G401 (cell line): ENCODE results near the gene PLCB4. TPM values are rescaled to one million over a fixed set of nuclear protein-coding genes. Genes with fewer than 3 reads are reported as not detected.

Experiments used
- DNase-seq: peaks from one replicate; pipeline ENCODE4 v3.0.0-alpha.2; 2015; ENCODE audit warnings: low spot score
- in situ Hi-C: cut with HindIII; loops from 2 replicates; pipeline ENCODE4 v1.10.0; 2016; ENCODE audit warnings: low sequenced_read_pairs, mixed read lengths
- total RNA-seq: library from RNA; depleted of rRNA; stranded (reverse); fragments of >200 nt; shearing (Covaris generic); gene quantifications from 2 replicates; pipeline ENCODE4 v1.2.3, GENCODE V29; 2014

Gene PLCB4
- total RNA-seq, 1 experiment from 2014 or later: 2.4 TPM

DNA sequence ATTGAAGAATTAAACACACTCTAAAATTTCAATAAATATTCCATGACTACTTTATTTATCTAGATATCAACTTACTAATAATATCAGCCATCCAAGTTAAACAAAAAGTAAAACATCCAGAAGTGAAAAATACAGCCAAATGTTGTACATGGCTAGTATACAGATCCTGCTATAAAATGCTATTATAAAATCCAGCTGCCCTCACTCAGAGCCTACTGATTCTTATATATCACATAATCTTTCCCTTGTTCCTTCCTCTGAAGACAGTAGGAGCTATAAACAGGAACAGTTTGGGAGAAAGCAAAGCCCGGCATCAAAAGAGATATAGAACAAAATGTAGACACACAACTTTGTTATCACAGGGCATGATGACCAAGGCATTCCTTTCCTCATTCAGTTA lies 212.9 kb downstream of the PLCB4 start:
- in situ Hi-C loops: no loop called here
- no peak for DNase-seq

DNA sequence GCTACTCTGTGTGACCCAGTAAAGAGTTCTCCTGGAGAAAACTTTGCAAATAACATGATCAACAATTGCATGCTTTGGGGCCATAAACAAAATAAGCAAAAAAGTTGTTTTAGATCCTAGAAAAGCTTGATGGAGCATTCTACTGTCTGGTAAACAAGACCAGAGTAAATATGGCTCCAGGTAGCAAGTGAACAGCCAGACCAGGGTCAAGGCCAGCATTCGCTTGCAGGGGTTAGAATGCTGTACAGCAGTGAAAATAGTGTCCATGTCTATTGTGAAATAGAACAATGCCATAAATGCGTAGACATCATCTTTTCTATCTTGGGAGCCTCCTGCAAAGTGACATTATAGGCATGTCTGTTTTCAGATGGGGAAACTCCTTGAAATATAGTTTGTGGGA lies 216.7 kb downstream of the PLCB4 start:
- in situ Hi-C loops: no loop called here
- DNase-seq: no peak

DNA sequence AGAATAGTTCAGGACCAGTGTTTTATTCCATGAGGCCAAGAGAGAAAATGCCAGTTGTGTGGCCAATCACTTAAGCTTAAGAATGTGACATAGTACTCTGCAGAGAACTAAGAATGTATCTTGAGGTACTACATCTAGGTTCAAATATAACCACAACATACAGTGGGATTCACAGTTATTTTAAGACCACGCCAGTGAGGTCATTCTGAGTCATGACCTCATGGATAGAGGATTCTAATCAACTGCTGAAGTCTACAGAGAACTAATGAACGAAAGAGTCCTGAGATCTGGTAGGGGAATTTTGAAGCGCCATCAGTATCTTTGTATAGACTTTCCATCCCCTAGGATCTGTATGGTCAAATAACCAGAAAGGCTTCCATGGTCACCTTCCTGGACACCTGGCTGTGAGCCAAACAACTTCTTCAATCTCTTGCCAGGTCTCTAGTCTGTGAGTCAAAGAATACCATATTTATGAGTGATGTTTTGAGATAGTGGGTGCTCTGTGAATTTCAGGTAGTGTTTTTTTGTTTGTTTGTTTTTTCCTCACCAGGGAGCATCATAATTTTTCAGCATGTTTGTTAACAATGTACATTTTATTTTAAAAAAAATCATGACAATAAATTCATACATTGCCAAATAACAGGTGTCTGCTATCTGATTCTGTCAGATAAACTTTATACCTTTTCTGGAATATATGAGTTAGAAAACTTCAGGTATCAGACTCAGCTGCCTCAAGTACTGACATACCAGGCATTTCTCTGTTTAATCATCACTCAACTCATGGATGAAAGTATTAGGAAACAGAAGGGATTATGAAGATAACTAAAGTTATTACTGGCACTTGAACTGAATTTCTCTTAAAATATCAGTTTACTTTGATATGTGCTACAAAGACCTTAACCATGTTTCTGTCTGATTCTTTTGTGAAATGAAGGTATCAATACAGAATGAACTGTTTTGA lies 217.9 kb downstream of the PLCB4 start:
- DNase-seq: no peak
- in situ Hi-C loops: no loop called here

DNA sequence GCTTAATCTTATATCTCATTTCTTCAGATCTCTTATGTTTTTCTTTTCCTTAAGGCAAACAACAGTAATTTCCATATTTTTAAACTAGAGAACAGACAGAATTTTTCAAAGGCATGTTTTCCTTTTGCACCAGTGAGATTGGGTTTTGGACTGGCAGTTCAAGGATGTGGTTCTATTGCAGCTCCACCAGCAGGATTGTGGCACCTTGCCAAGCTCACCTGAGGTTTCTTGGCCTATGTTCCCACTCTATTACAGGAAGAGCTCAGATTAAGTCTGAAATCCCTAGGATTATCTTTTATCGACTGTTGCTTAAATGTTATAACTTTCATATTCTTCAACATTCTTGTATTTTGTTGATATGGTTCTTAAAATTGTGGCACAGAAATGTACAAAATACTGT lies 218.9 kb downstream of the PLCB4 start:
- peak; percentile 93 for DNase-seq
- in situ Hi-C loops: no loop called here

DNA sequence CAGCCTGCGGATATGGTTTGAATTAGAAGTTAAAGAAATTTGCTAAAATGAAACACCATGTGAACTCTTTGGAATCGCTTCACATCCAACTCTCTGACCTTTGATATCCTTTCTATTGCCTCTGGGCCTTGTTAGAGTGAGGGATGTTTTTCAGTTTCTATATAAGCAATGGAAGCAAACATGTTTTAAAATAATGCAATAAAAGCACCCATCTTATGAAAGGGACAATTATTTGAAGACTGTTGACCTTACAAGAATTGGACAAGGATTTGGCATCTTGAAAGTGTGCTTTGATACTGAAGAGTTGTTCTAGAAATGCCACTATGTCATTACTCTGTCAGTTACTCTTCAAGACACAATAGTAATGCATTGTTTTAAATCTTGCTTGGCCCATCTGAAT lies 221.4 kb downstream of the PLCB4 start:
- in situ Hi-C loops: no loop called here
- no peak for DNase-seq

DNA sequence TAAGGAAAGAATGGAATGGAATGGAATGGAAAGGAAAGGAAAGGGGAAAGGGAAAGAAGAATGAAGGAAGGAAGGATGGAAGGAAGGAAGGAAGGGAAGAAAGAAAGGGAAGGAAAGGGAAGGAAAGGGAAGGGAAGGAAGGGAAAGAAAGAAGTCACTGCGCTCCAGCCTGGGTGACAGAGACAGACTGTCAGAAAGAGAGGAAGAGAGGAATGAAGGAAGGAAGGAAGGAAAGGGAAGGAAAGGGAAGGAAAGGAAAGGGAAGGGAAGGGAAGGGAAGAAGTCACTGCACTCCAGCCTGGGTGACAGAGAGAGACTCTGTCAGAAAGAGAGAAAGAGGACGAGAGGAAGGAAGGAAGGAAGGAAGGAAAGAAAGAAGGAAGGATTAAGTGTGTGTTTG lies 224.3 kb downstream of the PLCB4 start:
- no peak for DNase-seq
- in situ Hi-C loops: no loop called here

DNA sequence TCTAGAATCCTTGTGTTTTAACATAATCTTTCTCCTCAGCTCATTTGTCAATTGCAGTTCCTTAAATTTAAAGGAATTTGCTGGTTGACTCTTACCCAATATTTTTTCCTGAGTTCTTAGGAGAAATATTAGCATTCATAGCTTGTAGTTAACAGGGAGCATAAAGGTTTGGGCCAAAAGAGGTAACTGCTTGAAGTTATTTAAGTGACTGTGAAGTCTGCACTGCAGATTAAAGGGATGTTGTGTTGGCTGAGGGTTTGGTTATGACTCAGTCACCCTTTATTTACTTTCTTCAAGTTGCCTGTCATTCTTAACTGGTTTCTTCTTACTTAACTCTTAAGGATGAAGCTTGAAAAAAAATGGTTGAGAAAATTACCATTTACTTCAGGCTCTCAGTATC lies 225.2 kb downstream of the PLCB4 start:
- in situ Hi-C loops: no loop called here
- DNase-seq: no peak

DNA sequence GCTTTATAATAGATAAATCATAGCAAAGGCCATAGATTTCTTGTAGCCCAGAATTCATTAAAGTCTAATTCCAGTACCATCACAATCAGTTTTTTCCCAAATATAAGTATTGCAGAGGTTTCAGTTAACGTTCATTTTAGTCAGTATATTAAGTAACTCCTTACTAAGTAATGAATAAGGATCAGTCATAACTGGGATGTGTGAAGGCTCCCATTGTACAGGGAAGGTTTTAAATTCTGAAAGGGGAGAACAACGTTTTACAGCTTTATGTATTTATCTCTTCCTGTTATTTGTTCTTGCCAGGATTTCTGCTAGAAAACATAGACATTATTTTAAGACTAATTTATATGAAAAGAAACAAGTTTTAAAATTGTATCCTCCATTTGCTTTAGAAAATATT lies 230.0 kb downstream of the PLCB4 start:
- in situ Hi-C loops: no loop called here
- DNase-seq: no peak

DNA sequence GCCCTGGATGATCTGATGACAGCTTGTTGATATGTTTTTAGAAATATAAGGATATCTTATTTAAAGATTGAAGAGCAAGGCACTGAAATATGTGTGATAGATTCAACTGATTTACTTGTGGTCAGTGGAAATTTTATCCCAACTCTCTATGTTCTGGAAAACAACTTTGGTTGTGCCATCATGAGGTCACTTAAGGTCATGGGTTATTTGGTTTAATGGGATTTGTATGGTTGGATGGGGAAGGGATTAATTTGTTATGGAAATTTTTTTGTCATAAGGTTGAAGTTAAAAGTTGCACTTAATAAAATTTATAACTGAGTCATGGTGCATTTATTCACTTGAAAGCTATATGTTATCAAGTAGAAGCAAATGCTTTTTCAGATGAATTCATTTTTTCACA lies 231.2 kb downstream of the PLCB4 start:
- in situ Hi-C loops: no loop called here
- no peak for DNase-seq

DNA sequence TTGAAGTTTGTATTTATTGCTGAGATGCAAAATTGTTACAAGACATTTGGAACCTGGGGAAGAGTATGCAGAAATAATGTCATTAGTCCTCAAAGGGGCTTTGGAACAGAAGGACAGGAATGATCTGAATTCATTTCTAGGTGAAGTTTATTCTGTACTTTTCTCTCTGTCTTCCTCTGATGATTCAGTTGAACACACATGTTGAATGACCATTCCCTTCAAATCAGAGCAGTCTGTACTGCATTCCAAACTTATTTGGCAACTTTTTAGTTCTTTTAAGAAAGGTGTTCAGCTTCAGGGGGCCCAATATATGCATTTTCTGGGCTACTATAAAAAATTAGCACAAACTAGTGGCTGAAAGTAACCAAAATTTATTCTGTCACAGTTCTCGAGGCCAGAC lies 231.6 kb downstream of the PLCB4 start:
- no peak for DNase-seq
- in situ Hi-C loops: no loop called here

DNA sequence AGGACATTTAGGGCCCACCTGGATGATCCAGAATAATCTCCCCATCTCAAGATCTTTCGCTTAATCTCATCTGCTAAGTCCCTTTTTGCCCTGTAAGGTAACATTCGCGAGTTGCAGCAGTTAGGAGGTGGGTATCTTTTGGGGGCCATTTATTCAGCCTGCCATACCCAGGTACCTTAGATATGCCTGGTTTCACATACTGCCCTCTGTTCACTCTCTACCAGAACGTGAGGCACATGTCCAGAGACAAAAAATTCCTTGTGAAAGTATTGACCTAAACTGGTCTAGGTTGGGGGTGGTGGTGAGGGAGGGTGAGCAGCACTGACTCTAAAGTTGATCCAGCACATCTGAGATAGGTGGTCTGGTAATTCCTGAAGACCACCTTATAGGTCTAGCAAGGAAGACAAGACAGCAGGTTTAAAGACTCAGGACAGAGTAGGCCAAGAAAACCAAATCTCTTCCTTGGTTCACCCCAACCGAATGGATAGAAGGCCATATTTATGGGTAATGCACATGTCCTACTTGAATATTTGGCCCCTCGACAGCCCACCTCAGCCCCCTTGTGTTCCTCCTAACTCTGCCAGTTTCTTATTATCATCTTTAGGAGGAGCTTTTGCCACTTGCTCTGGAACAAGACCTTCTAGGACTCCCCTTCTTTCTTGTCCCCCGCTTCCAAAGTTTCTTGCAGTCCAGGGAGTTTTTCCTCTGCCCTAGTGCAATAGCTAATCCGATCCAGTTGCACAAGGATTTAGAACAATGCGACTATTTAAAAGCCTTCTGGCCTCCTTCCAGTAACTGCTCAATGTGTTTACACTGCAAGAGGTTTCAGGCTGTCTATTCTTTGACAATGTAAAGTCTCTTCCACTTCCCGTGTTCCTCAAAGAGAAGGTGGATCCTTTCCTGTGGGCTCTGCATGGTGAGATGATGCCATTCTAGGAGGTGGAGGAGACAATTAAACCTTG lies 232.5 kb downstream of the PLCB4 start:
- no peak for DNase-seq
- in situ Hi-C loops: no loop called here

DNA sequence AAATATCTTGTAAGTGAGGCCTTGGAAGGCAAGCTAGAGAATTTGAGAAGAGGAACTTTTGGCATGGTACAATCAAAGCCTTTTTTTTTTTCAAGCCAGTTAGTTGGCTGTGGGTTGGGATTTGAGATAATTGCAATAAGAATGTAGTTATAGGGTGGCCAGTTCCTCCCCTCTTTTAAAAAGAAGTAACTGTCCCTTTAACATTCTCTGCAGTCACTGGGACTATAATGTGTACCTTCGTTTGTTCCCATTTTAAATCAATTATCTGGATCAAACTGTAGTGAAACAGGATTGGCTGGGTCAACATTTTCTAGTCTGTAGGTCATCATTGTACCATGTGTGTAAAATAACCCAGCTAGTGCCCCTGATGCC lies 233.2 kb downstream of the PLCB4 start:
- no peak for DNase-seq
- in situ Hi-C loops: no loop called here

DNA sequence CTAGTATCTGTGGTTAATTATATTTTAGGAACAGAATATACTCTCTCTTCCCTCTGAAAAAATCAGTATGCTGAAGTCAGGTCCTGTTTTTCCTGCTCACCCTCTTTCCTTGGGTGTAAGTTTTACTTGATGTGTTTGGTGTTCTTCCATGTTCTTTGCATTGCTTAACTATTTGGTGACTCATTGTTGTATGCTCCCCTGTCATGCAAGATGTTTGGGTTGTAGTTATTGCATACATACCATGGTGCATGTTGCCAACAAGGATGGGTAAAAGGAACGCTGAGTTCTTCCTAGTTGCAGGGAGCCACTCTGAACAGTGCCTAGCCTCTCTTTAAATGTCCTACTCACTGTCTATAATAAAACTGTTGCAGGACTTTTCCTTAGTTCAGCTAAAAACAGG lies 237.6 kb downstream of the PLCB4 start:
- no peak for DNase-seq
- in situ Hi-C loops: no loop called here

DNA sequence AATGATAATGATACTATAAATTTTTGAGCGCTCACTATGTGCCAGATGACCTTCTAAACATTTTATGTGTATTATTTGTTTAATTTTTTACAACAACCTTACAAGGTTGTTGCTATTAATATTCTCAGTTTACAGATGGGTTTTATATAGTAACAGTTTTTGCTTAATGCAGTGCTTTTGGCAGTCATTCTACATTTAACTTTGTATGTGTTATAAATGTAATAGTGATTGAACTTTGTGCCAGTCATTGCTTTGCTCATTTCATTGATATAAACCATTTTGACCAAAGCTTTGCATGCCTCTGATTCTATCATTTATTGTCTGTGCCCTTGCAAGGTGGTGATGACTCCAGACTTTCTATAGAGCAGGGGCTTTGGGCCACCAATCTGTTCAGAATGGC lies 239.2 kb downstream of the PLCB4 start:
- DNase-seq: no peak
- in situ Hi-C loops: no loop called here

DNA sequence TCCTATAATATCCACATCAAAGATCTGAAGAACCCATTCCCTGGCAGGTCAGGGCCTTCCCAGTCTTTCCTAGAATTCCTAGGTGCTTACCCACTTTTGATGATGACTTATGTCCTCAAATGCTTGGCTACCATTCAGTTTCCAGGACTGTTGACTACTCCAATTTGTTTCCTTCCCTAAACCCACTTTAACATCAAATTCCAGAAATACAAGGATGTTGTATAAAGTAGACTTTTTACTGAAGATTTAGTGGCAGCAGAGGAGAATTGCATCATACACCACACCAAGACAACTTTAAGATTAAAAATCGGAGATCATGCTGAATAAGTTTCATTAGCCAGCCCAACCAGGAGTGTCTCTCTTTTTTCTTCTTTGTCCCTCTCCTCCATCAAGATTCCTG lies 242.2 kb downstream of the PLCB4 start:
- DNase-seq: no peak
- in situ Hi-C loops: no loop called here

DNA sequence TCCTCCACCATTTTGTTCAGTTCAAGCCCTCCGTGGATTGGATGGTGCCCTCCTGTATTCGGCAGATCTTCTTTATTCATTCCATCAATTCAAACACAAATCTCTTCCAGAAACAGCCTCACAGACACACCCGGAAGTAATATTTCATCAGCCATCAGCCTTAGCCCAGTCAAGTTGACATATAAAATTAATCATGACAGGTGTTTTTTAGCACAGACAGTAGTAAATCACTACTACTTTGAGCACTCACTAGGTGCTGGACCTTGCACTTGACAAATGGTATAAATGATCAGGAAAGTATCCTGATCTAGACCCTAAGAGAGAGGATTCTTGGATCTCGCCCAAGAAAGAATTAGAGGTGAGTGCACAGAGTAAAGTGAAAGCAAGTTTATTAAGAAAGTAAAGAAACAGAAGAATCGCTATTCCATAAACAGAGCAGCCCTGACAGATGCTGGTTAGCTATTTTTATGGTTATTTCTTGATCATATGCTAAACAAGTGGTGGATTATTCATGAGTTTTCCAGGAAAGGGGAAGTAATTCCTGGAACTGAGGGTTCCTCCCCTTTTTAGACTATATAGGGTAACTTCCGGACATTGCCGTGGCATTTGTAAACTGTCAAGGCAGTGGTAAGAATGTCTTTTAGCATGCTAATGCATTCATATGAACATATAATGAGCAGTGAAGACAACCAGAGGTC lies 250.9 kb downstream of the PLCB4 start:
- in situ Hi-C loops: no loop called here
- DNase-seq: no peak

DNA sequence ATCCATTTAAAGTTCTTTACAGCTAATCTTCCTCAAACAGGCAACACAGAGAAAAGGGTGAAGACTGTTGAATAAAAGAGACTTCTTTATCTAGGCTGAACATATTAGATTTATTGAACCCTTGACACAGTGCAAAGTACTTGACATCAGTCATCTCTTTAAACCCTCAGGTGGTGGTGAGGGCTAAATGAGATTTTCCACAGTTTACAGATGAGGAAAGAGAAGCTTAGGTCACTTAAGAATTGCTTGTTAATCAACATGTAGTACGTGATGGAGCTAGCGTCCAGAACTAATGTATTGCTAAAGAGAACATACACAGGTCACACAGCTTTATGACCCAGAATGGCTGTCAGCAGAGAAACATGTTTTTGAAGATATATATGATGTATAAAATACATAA lies 252.1 kb downstream of the PLCB4 start:
- in situ Hi-C loops: no loop called here
- DNase-seq: no peak

DNA sequence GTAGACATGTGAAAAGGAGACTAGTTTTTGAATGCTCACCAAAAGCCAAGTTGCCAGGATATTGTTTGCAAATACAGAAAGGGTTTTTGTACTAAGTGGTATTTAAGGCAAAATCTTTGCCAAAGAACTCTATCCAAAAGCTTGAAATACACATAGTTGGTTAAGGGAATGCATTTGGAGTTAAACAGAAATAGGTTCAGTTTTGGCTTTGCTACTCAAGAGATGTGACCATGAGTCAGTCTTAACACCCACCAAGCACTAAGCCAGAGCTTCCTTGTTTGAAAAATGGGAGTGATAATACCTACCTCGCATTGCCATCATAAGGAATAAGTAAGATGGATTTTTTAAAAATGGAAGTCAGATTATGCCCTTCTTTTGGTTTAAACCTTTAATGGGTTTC lies 253.8 kb downstream of the PLCB4 start:
- DNase-seq: no peak

DNA sequence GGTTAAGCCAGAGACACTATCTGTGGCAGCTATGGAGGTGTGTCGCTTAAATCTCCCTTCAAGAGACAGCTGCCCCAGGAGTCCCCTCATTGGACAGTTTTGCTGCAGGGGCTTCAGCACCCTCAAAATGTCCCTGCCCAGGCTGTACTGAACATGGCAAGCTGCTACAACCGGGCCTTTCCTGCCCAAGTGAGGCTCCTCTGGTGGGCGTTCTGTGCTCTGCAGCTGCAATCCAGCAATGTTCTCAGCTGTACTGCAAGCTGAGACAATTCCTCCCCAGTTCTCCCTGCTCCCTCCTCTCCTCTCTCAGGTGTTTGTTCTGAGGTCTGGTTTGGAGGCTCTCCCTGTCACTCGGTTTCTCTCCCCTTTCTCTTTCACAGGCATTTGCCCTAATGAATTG lies 254.7 kb downstream of the PLCB4 start:
- in situ Hi-C loops: no loop called here
- DNase-seq: no peak

More for the DNA sequence above, 253.8 kb downstream of the PLCB4 start:
- in situ Hi-C loops: no loop called here
